Fibroblast of skin of left biceps (primary cell): Measurements from ENCODE around the gene PLOD3.

Source experiments
- DNase-seq, 2 experiments: peaks; one replicate each; pipeline ENCODE4 v3.0.0-alpha.2; 2013; ENCODE audit warnings: low read depth in 2 of 2

The PLOD3 gene

DNA sequence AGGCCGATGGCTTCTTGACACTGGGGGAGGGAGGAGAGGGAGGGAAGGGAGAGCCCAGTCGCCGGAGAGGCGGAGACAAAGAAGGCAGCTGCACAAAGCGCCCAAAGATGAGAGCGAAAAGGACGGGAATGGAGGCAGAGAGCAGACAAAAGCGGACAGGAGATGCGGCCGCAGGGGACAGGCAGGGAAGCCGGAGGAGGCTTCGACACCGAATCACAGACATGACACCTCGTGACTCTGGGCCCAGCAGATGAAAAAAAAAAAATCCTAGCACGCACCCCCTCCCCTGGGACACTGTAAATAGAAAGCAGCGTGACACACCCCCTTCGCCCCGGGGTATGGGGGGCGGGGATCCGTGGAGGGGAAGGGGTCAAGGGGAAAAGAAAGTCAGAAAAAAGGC is 38.3 kb downstream of the PLOD3 start:
- DNase-seq, result no peak

DNA sequence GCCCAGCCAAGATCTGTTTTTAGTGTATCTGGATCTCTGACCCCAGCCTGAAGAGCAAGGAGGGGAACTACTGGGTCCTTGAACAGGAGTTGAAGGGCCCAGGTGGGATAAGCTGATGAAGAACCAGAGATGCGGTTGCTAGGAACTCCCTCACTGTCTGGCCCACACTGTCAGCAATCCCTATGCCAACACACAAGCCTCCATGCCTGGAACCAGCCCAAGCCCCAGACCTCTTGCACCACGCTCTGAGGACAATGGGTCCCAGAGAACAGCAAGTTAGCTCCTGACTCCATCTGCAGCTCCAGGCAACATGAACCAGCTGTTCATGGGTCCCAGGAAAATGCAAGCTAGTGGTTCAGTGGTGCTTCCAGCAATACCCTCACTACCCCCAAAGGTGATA is 39.7 kb downstream of the PLOD3 start:
- DNase-seq, result no peak

DNA sequence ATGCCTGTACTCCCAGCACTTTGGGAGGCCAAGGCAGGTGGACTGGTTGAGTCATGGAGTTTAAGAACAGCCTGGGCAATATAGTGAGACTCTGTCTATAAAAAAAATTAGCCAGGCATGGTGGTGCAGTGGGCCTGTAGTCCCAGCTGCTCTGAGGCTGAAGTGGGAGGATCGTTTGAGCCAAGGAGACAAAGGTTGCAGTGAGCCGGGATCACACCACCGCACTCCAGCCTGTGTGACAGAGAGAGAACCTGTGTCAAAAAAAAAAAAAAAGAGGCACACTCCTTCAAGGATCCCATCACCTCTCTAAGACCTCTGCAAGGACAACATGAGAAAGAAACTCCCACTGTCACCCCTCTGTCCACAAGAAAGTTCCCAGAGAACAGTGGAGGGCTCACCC is 41.7 kb downstream of the PLOD3 start:
- no peak for DNase-seq

DNA sequence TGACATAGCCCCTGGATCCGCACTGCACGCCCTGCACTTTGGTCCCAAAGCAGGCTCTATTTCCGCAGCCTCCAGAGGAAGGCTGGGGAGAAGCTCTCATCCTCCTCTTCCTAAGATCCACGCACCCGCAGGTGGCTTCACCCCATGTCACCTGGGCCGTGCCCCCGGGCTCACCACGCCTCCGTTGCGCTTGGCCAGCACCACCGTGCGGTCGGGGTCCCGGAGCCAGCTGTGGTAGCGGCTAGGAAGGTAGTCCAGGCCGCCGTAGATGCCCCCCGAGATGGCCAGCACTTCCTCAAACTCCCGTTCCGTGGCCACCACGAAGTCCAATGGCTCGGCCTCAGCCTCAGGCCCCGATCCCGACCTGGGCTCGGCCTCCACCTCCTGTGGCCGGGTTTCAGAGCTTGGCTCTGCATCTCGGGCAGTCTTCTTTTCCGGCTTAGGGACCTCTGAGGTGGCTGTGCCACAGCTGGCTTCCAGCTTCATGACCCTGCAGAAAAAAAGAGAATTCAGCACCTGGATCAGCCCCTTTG is 43.0 kb downstream of the PLOD3 start:
- no peak for DNase-seq

DNA sequence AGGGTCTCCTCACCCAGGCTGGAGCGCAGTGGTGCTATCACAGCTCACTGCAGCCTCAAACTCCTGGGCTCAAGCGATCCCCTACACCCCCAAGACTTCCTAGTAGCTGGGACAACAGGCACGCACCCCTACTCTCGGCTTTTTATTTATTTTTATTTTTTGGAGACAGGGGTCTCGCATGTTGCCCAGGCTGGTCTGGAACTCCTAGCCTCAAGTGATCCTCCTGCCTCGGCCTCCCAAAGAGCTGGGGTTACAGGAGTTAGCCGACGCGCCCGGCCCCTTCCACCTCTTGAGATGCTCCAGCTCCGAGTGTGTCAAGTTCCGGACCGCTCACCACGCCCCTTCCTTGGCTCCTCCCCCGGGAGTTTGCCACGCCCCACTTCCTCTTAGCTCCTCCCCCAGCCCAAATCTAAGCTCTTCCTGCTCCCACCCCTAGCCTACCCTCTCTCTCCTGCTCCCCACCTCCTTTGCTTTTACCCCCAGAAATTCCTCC is 43.6 kb downstream of the PLOD3 start:
- DNase-seq, result no peak

DNA sequence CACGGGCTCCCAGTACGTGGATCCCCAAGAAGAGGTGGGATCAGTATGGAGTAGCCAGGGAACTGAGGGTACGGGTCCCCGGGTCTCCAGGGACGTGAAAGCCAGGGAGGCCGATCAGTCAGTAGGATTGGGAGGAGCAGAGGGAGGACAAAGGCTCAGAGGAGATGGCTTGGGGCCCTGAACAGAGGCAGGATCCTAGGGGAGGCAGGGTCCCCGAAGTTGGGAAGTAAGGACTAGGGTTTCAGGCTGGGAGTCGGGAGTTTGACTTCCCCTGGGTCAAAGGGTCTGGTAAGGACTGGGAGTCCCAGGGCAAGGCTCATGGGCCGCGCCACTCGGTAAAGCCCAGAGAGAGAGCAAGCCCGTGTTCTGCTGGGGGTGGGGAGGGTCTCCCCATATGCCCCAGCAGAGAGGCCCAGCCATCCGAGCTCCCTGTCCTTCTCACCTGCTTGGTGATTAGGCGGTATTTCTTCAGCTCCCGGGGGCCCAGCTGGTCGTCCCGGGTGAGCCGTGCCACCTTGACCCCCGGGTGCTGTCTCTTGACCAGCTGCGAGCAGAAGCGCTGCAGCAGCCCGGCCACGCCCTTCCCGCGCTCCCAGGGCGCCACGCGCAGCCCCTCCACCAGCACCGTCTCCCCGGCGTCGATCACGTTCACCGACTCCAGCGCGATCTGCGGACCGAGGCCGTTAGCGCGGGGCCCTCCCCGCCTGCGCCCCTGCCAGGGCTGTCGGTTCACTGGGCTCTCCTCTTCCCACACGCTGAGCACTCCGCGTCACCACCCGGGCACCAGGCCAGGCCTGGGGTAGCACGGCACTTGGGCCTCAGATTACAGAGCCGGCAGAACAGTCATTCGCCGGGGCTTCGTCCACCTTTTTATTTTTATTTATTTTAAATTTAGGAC is 44.3 kb downstream of the PLOD3 start:
- DNase-seq, result no peak

DNA sequence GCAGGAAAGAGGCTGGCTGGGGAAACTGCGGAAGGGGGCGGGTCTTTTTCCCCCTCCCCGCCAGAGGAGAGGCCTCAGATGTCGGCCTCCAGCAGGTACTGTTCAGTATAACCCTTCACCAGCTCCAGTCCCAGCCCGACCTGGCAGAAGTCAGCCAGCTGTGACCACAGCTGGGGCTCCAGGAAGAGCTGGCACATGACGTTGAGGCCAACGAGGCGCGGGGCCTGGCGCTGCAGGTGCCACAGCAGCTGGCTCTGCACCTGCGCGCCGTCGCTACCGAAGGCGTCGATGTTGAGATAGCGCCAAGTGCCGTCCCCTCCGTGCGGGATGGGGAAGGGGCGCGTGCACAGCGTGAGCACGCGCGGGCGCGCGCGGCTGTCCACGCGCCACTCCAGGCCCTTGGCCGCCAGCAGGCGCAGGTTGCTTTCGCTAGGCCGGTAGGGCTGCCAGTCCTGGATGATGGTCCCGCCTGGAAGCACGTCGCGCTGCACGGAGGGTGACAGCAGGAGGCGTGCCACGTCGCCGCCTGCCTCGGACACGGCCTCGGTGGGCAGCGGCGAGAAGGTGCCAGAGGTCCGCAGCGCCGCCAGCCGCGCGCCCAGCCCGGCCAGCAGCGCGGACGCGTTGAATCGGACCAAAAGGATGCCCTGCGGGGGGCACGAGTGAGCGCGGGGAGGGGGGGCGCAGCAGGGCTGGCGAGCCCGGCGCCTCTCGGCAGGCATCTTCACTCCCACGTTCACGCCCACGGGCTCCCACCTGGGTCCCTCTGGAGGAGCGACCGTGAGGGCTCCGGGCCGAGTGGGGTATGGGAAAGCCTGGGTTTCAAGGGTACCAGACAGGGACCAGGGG is 45.2 kb downstream of the PLOD3 start:
- DNase-seq, result no peak

DNA sequence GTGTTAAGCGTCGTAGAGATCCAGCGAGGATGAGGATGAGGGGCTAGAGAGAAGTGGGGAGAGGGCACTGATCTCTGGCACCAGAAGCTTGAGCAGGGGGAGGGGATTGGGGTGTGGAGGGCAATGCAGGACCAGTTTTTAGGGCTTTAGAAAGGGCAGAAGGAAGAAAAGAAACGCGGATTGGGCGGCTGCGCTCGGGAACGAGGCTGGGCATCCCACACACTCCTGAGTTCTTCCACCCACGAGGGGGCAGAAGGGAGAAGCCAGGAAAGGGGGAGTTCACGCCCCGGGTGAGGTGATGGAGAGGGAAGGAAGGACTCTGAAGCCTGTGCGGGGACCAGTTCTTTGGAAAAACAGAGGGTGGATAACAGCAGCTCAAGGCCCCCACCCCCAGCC is 45.9 kb downstream of the PLOD3 start:
- no peak for DNase-seq

DNA sequence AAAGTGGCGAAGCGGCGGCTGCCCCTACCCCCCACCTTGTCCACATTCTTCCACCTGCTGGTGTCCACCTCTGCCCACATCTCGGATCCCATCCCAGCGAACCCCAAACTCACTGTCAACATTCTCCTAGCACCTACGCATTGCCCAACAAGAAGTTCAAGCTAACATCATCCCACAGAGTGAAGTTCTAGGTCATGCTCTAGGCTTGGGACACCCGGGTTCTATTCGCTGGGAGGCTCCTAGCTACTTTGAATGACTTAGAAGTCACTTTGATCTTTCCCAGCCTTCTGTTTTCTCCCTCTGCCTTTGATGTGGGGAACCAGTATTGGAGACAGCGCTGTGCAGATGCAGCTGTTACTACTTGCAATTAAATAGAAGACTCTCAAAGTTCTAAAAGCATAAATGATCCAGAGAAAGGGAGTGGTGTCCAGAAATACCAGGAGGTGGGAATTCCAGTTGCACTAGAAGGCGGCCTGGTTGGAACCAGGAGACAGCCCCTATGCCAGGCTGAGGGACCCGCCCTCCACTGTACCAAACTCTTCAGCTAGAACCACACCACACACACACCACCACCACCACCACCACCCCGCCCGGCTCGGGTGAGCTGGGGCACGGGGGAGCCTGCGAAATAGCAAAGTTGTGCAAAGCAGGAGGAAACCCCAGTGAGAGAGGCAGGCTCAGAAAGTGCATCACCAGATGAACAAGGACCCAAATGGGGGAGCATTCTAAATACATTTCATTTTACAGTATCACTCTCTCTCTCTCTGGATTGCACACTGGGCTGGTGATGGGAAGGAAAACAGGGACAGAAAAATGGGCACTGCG is 46.6 kb downstream of the PLOD3 start:
- no peak for DNase-seq

DNA sequence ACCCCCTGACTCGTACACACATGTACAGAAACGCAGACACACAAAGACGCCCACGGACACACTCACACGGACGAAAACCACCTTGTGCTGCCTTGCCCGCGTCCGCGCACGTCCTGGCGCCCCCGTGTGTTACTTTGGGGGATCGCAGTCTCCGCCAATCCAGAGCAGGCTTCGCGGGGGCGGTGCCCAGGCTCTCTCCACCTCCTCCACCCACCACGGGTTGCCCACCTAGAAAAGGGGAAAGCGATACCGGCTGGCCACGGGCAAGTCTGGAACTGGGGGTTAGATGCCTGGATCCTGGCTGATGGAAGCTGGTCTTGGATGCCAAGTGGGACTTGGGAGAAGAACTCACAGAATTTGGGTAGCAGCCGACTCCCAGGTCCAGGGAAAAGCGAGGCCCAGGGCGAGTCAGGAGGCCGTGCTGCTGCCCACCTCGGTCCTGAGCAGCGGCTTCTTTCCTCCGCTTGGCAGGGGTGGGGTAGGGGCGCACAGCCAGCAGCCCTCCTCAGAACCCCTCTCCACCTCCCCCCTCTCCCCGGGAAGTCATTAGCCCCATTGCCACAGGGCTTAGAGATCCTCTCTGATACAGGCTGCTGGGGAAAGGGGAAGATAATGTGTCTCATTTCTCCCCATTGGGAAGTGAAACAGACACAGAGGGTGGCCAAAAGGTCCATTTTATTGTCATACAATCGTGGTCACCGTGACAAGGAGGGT is 47.4 kb downstream of the PLOD3 start:
- DNase-seq, result no peak

DNA sequence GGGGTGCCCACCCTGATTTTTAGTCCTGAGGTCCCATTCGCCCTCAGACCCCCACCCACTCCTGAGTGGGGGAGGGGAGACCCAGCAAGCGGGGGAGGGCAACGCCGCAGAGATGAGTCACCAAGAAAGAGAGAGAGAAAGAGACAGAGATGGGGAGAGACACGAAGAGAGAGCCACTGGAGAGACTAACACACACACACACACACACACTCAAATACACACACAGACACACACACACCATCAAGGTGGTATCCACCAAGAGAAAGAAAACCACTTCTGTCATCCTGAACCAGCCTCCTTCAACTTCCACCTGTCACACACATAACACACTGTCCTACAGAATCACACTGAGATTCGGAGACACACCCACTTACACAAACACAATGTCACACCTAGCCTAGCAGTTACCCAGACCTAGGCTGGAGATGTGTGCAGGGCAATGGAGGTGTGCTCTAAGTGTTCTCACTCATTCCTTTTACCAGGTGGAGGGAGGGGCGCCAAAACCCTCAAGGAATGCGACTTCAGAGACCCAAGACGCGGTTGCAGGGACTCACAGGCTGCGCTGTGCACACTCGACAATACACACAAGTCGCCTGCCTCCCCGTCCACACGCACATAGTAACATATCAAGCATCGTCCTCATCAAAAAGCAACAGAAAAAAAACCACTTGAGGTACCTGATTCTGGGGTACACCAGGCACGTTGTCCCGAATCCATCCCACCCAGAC is 48.1 kb downstream of the PLOD3 start:
- DNase-seq, result no peak

DNA sequence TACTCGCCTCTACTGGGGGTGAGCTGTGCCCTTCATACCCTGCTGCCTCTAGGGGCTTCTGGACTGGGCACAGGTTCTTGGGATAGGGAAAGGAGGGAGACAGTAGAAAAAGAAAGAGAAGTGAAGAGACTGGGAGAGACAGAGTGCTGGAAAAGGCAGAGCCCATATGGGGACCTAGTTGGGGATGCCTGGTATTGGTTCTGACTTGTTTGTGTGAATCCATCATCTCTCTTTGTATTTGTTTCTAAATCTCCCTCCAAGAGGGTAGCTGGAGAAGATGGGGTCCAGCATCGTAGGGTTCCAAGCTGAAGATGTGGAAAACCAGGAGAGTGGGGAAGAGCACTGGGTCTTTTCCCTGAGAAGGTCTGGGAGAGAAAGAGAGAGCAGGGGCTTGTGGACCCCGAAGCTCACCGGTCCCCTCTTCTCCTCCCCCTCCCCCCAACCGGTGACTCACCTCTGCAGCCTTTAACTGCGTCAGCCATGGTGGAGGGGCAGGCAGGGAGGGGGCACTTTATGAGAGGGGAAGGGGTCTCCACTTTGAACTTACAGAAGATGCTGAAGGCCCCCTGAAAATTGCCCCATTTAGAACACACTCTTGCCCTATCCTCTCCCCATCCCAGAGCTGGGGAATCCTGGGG is 48.9 kb downstream of the PLOD3 start:
- DNase-seq, result no peak

DNA sequence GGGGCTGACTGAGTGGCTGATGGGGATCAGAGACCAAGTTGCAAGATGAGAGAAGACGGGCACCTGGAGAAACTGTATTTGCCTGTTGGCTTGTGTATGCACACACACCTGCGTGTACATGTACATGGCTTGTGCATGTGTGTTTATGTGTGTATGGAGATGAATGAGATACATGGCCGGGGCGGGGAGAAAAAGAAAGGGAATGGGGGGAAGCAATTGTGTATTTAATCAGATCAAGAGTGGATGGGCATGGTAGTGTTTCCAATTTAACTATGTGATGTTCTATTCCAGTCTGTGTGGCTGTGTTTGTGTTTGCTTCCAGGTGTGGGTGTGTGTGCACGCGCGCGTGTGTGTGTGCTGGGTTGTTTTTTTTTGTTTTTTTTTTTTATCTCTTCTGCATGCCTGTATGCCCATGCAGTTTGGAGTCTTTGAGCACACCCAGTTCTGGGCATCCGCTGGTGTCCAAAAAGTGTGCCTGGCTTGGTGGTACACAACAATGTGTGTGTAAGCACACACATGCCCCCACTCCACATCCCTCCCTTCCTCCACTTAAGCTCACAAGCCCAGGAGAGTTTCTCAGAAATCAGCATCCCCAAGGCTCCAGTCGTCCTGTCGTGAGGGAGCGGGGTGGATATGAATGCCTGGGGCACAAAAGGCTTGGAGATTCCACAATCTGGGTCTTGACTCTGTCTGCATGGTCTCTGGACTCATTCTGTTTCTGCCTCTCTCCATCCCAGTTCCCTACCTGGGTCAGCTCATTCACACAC is 49.6 kb downstream of the PLOD3 start:
- DNase-seq, result no peak

DNA sequence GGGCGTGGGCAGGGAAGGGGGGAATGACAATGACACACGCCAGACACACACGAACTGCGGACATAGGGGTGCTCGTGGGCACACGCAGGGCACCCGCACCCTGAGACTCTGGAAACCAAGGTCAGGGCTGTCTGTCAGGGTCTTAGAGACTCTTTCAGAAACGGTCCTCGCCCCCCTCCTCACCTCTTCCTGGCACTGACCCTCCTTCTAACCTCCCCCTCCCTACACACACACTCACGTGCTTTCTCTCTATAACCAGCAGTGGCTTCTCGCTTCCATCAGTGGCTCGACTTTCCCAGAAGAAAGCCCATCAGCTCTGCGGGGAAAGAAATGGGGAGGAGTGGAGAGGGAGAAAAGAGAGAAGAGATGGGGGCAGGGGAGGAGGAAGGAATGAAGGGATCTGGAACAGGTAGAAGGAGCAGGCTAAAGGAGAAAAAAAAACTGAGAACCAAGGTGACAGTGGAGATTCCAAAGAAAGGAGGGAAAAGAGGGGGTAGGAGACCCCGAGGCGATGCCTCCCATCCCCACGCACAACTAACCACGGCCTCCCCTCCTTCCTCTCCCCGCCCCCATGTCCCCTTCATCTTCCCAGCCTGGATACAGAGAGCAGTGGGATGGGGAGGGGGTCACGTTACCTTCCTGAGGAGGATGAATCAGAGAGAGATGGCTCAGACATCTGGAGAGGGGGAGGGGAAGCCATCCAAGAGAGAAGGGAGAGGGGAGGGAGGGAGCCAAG is 50.3 kb downstream of the PLOD3 start:
- DNase-seq, result no peak

DNA sequence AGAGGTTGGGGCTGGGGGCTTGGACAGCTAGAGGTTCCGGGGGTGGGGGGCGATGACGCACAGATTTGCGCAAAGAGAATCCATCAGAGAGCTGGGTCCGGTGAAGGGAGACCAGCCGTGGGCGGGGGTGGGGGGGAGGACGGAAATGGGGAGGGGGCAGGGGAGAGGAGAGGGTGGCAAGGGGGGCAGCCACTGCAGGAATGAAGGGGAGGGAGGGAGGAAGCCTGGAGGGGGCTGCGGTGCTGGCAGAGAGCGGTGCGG is 50.8 kb downstream of the PLOD3 start:
- DNase-seq, result no peak

DNA sequence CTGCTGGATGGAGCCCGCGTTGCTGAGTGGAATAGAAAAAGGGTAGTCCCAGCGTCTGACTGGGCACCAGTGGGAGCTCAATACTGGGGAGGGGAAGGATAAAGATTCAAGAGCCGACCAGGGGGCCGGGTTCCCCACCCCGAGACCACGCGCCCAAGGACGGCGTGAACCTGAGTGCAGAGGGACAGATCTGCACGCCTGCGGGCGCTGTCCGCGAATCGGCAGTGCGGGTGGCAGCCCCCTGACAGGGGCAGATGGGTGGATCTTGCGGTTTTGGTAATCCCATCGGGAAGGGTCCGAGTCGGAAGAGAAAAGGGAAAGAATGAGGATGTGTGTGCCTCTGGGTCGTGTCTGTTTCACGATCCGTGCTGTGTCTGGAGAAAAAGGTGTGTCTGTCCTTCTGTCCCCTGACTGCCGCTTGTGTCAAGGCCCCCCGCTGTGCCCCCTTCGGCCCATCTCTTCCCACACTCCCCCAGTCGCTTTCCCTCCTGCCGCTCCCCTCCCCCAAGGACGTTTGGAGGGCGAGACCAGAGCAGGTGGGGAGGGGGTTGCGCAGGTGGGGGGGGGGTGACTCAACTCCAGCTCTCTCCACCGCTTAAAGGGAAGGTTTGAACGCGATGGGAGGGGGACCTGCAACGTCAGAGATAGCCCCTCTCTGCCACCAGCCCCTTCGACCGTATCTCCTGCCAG is 51.3 kb downstream of the PLOD3 start:
- no peak for DNase-seq

DNA sequence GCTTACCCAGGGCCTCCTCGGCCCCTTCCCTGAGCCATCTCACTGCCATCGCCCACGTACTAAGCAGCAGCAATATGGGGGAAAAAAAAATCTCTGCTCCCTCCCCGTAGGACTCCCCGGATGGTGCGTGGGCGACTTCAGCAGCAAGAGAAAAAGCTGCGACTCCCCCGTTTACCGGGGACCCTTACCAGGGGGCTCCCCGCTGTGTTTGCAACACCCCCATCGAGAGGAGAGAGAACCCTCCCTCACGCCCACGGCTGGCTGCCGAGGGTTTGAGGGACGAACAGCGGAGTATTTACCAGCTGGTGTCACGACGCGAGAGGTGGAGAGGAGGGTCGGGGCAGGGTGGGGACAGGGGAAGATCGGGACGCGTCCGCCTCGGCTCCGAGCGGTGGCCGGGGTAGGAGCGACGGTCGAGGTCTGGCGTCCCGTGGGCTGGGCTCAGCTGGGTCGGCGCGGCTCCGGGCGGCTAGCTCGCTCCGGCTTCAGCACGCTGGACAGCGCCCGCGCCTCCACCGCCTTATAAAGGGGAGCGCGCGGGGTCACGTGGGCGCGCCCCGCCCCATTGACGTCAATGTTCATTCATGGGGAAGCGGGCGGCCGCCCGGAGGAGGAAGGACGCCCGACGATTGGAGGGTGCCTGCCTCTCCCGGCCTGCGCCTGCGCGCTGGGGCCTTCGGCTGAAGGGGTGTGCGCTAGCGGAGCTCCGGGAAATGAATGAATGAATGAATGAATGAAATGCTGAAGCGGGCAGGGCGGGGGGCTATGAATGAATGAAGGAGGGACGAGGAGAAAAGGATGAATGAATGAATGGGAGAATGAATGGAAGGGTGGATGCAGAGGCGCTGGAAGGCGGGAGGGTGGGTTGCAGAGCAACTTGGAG is 52.1 kb downstream of the PLOD3 start, which contains the start of gene VGF:
TSS of gene VGF (minus strand) at position 495 of the 883 bp plus-strand sequence. CDS start 726 bp downstream, outside the sequence.
- peak; percentile 86 to 87 for DNase-seq
